MM.1S (cell line): Measurements from ENCODE around the gene ZFAND4.

ENCODE experiments used
- EZH2 ChIP-seq: fragments of 300-600 bp; sonication (generic); optimal IDR thresholded peaks from 2 replicates; pipeline ENCODE3; 2017; ENCODE audit warnings: low read depth, mild to moderate bottlenecking, antibody characterized with exemption, low read length, mixed read lengths
- EZH2phosphoT487 ChIP-seq: fragments of 300-600 bp; sonication (generic); IDR thresholded peaks from 2 replicates; pipeline ENCODE4 v1.6.1; 2018; ENCODE audit warnings: antibody characterized with exemption, low read length
- TF ChIP-seq, protein P1 (sequence below): fragments of 300-600 bp; sonication (generic); IDR thresholded peaks from 2 replicates; pipeline ENCODE4 v1.5.1; 2016; ENCODE audit warnings: antibody characterized with exemption, low read length, mixed read lengths

DNA sequence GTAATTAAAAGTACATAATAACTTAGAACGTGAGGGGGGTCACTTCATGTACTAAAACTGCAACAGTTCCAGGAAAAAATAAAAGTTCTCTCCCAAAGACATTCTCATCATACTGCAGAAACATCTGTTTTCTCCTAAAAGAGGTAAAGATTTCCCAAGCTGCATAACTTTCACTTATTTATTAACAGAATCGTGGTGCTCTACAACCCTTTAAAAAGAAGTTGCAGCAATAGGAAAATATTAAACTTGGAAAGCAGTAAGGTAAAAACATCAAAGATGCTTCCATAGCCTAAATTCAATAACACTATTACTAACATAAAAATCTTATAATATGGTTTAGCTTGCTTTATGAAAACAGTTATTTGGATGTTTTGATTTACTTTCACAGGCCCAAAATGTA lies 23.3 kb downstream of the ZFAND4 start:
- TF ChIP-seq, protein P1, sequence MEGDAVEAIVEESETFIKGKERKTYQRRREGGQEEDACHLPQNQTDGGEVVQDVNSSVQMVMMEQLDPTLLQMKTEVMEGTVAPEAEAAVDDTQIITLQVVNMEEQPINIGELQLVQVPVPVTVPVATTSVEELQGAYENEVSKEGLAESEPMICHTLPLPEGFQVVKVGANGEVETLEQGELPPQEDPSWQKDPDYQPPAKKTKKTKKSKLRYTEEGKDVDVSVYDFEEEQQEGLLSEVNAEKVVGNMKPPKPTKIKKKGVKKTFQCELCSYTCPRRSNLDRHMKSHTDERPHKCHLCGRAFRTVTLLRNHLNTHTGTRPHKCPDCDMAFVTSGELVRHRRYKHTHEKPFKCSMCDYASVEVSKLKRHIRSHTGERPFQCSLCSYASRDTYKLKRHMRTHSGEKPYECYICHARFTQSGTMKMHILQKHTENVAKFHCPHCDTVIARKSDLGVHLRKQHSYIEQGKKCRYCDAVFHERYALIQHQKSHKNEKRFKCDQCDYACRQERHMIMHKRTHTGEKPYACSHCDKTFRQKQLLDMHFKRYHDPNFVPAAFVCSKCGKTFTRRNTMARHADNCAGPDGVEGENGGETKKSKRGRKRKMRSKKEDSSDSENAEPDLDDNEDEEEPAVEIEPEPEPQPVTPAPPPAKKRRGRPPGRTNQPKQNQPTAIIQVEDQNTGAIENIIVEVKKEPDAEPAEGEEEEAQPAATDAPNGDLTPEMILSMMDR, result no peak
- TF ChIP-seq EZH2 (no peak), EZH2phosphoT487 (no peak)
